ENCODE results near the gene TSPEAR. TPM values are rescaled to one million over a fixed set of nuclear protein-coding genes. Genes with fewer than 3 reads are reported as not detected.
A peak's percentile ranks its signal among the peaks of the same experiment; 100 is the strongest.

TSPEAR gene
- total and polyA plus RNA-seq, 12 donors, result under 0.01 to 3.4 (median 1.0) TPM; not detected in 3

DNA sequence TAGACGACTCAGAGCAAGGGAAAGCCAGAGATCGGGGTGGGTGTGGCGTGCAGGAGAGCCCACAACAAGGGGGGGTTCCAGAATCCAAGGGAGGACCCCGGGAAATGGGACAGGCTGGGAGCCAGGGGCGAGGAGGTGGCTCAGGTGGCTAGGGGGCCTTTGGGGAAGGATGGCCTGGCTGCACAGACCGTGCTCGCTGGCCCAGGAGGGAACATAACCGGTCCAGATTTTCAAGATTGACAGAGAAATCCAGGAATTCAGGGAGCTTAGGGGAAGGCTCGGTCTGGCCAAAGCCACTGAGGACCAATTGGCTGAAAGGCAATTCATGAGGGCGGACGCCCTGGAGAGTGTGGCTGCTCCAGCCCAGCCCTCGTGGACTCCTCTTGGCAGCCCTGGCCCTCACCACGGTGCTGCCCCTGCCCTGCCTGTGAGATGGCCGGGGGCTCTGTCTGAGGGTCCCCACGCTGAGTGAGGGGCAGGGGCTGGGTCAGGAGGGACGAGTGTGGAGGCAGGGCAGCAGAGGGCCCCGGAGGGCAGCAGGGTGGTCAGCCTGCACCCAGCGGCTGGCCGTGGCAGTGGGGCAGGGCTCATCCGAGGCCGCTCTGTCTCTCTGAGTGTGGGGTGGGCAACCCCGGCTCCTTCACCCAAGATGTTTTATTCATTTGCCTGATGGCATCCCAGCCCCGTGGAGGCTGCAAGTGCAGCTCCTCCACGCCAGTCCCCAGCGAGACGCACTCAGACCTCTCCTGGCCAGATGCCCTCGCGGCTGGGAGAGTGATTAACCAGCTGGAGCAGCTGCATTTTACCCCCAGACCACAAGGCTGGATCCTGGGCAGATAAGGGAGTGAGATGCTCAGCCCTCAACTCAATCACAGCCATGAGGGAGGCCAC is 261.7 kb downstream of the TSPEAR start:
- Histone ChIP-seq H3K36me3 (no peaks in the 10 kb centered on the region), H3K27ac (no peak overlapping the region), H3K9me3 (peaks cover 0 to 16% (median 5%) of the 10 kb centered on the region in 11 donors), H3K4me3 (no peak overlapping the region), H3K4me1 (no peaks in the 10 kb centered on the region), H3K27me3 (peaks cover 0 to 30% (median 18%) of the 10 kb centered on the region in 7 donors)
- TF ChIP-seq, protein P1, sequence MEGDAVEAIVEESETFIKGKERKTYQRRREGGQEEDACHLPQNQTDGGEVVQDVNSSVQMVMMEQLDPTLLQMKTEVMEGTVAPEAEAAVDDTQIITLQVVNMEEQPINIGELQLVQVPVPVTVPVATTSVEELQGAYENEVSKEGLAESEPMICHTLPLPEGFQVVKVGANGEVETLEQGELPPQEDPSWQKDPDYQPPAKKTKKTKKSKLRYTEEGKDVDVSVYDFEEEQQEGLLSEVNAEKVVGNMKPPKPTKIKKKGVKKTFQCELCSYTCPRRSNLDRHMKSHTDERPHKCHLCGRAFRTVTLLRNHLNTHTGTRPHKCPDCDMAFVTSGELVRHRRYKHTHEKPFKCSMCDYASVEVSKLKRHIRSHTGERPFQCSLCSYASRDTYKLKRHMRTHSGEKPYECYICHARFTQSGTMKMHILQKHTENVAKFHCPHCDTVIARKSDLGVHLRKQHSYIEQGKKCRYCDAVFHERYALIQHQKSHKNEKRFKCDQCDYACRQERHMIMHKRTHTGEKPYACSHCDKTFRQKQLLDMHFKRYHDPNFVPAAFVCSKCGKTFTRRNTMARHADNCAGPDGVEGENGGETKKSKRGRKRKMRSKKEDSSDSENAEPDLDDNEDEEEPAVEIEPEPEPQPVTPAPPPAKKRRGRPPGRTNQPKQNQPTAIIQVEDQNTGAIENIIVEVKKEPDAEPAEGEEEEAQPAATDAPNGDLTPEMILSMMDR (IDR thresholded peaks at IDR 0.05), result no peak
- peak in 3 of 8 donors; percentile 33 to 45 (median 36) for ATAC-seq
- 64 to 68% methylated on average over 28 of the region's 28 CpGs for WGBS, 2 donors
- DNase-seq, result peak in 1 of 2 donors; percentile 9
- intact Hi-C loops (cut with DNase I), result loop anchor here in 3 of 10 donors (10.0 kb wide), 3 partner anchors 65 to 105 kb away; no protein-coding TSS in a partner anchor

DNA sequence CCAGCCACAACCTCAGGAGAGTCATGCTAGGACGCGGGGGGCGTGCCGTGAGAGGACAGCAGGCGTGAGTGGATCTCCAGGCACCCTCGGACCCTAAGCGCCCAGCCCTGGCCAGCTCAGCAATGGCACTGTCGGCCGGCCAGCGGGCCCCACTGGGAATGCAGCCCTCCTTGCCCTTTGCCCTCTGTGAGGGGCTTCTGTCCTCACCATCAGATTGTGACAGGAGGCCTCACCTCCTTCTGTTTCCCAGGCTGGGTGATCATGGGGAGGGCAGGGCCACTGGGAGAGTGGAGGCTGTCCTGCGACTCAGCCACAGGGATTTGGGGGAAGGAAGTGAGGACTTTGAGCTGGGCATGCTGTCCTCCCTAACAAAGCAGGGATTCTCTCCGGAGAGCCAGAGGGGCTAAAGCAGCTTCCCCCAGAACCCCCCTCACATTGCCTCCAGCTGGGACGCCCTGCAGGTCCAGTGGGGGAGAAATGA is 262.7 kb downstream of the TSPEAR start:
- intact Hi-C loops (cut with DNase I), result loop anchor here in 1 of 10 donors (10.0 kb wide), 1 partner anchor 64 kb away; no protein-coding TSS in a partner anchor
- Histone ChIP-seq H3K4me1 (no peaks in the 10 kb centered on the region), H3K9me3 (peaks cover 0 to 10% (median 0%) of the 10 kb centered on the region in 11 donors), H3K27me3 (peaks cover 0 to 30% (median 18%) of the 10 kb centered on the region in 7 donors), H3K36me3 (no peaks in the 10 kb centered on the region), H3K27ac (no peak overlapping the region), H3K4me3 (no peak overlapping the region)
- TF ChIP-seq, protein P1 (IDR thresholded peaks at IDR 0.05), result no peak
- DNase-seq (peak in 1 of 2 donors; percentile 6), ATAC-seq (no peak)
- WGBS, 2 donors, result 57 to 58% methylated on average over 13 of the region's 13 CpGs

Other genes starting within 250 kb of the TSPEAR start
- not detected for gene KRTAP10-1, start 171.4 kb downstream of the TSPEAR start, total RNA-seq
- not detected for gene KRTAP10-1, start 171.4 kb downstream of the TSPEAR start, polyA plus RNA-seq
- not detected for gene KRTAP10-2, start 160.1 kb downstream of the TSPEAR start, total RNA-seq
- not detected for gene KRTAP10-2, start 160.1 kb downstream of the TSPEAR start, polyA plus RNA-seq
- not detected for gene KRTAP10-3, start 152.8 kb downstream of the TSPEAR start, total RNA-seq
- gene KRTAP10-3, start 152.8 kb downstream of the TSPEAR start, polyA plus RNA-seq, result not detected
- not detected for gene KRTAP10-4, start 137.8 kb downstream of the TSPEAR start, total RNA-seq
- not detected for gene KRTAP10-4, start 137.8 kb downstream of the TSPEAR start, polyA plus RNA-seq
- not detected for gene KRTAP10-5, start 131.0 kb downstream of the TSPEAR start, total RNA-seq
- gene KRTAP10-5, start 131.0 kb downstream of the TSPEAR start, polyA plus RNA-seq, result not detected
- gene KRTAP10-6, start 119.1 kb downstream of the TSPEAR start, total RNA-seq, result not detected
- not detected for gene KRTAP10-6, start 119.1 kb downstream of the TSPEAR start, polyA plus RNA-seq
- gene KRTAP10-7, start 111.0 kb downstream of the TSPEAR start, total RNA-seq, result not detected
- not detected for gene KRTAP10-7, start 111.0 kb downstream of the TSPEAR start, polyA plus RNA-seq
- not detected for gene KRTAP10-8, start 99.5 kb downstream of the TSPEAR start, total RNA-seq
- not detected for gene KRTAP10-8, start 99.5 kb downstream of the TSPEAR start, polyA plus RNA-seq
- not detected for gene KRTAP10-9, start 84.5 kb downstream of the TSPEAR start, total RNA-seq
- gene KRTAP10-9, start 84.5 kb downstream of the TSPEAR start, polyA plus RNA-seq, result not detected
- not detected for gene KRTAP10-10, start 74.2 kb downstream of the TSPEAR start, total RNA-seq
- gene KRTAP10-10, start 74.2 kb downstream of the TSPEAR start, polyA plus RNA-seq, result not detected
- not detected for gene KRTAP10-11, start 65.2 kb downstream of the TSPEAR start, total RNA-seq
- gene KRTAP10-11, start 65.2 kb downstream of the TSPEAR start, polyA plus RNA-seq, result not detected
- gene KRTAP12-4, start 56.9 kb downstream of the TSPEAR start, total RNA-seq, result not detected
- not detected for gene KRTAP12-4, start 56.9 kb downstream of the TSPEAR start, polyA plus RNA-seq
- not detected for gene KRTAP12-3, start 53.6 kb downstream of the TSPEAR start, total RNA-seq
- not detected for gene KRTAP12-3, start 53.6 kb downstream of the TSPEAR start, polyA plus RNA-seq
- gene KRTAP12-2, start 44.6 kb downstream of the TSPEAR start, total RNA-seq, result not detected
- gene KRTAP12-2, start 44.6 kb downstream of the TSPEAR start, polyA plus RNA-seq, result not detected
- not detected for gene KRTAP12-1, start 29.4 kb downstream of the TSPEAR start, total RNA-seq
- not detected for gene KRTAP12-1, start 29.4 kb downstream of the TSPEAR start, polyA plus RNA-seq
- gene KRTAP10-12, start 14.4 kb downstream of the TSPEAR start, total RNA-seq, result not detected
- not detected for gene KRTAP10-12, start 14.4 kb downstream of the TSPEAR start, polyA plus RNA-seq
- gene UBE2G2, start 90.2 kb upstream of the TSPEAR start, total RNA-seq, result 10 to 100 TPM; 58.1 to 89.5 (median 67.0) TPM
- 10 to 100 TPM; 39.6 to 59.3 TPM for gene UBE2G2, start 90.2 kb upstream of the TSPEAR start, polyA plus RNA-seq
- 10 to 100 TPM; 56.9 to 80.9 (median 72.6) TPM for gene SUMO3, start 106.5 kb upstream of the TSPEAR start, total RNA-seq
- gene SUMO3, start 106.5 kb upstream of the TSPEAR start, polyA plus RNA-seq, result 10 to 100 TPM; 14.9 to 70.0 TPM
- 100 to 1,000 TPM; 109 to 188 (median 148) TPM for gene PTTG1IP, start 162.1 kb upstream of the TSPEAR start, total RNA-seq
- gene PTTG1IP, start 162.1 kb upstream of the TSPEAR start, polyA plus RNA-seq, result 100 to 1,000 TPM; 122 to 172 TPM
- 100 to 1,000 TPM in 1 of 10 donors, 10 to 100 TPM in 5, 1 to 10 TPM in 4; 5.1 to 151 (median 10.3) TPM for gene ITGB2, start 209.3 kb upstream of the TSPEAR start, total RNA-seq
- gene ITGB2, start 209.3 kb upstream of the TSPEAR start, polyA plus RNA-seq, result 10 to 100 TPM; 12.4 to 12.7 TPM
- 10 to 100 TPM; 42.4 to 67.2 (median 52.6) TPM for gene SLX9, start 228.5 kb upstream of the TSPEAR start, total RNA-seq
- gene SLX9, start 228.5 kb upstream of the TSPEAR start, polyA plus RNA-seq, result 10 to 100 TPM; 68.1 to 83.6 TPM